Measurements from ENCODE around the gene MINDY3.
"Not testable (repeated sequence)": the region's sequence is repeated elsewhere in the genome, so short reads cannot be mapped to it uniquely, and the experiment has no call there.

The MINDY3 gene

DNA sequence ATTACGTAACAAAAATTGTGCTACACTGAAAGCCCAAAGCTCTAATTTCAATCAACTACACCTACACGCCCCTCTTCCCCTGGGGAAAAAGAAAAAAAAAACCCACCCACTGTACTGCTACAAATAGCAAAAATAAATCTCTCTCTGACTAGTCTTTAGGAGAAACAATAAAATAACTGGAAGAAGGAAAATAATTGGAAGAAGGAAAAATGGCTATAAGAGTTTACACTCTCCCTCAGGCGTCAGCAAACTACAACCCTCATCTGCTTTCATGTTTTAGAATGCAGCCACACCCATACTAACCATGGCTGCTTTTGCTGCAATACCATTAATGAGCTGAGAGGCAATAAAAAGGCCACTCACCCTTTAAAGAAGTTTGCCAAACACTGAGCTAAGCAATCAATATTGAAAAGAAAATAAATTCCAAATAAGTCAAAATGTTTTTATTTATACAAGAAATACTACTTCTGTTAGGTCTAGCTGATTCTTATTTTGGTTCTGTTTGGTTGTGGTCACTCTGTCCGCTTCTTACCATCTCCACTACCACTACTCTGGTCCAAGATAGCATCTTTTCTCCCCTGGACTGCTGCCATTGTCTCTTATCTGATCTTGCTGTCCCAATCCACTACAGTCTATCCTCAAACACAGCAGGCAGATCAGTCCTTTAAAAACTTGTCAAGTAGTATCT is 3.8 kb downstream of the MINDY3 start:
- no peak for DNase-seq

- DNase-seq = no peak
Observed at GRCh38 chr10:15853800-15854199, 6.5 kb downstream of the MINDY3 start.

GRCh38 chr10:15852111-15852557 is 8.2 kb downstream of the MINDY3 start:
- no peak for DNase-seq

DNA sequence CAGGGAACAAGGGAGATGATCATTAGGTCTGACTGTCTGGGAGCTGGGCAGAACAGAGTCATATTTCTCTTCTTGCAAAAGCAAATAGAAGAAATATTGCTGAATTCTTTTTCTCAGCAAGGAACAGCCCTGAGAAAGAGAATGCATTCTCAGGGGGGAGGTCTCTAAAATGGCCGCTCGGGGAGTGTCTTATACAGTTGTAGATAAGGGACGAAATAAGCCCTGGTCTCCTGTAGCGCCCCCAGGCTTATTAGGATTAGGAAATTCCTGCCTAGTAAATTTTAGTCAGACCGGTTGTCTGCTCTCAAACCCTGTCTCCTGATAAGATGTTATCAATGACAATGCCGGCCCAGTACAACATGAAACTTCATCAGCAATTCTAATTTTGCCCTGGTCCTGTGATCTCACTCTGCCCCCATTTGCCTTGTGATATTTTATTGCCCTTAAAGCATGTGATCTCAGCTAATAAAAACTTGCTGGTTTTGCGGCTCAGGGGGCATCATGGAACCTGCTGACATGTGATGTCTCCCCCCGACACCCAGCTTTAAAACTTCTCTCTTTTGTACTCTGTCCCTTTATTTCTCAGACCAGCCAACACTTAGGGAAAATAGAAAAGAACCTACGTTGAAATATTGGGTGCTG is 9.8 kb downstream of the MINDY3 start:
- not testable (repeated sequence) for DNase-seq

DNA sequence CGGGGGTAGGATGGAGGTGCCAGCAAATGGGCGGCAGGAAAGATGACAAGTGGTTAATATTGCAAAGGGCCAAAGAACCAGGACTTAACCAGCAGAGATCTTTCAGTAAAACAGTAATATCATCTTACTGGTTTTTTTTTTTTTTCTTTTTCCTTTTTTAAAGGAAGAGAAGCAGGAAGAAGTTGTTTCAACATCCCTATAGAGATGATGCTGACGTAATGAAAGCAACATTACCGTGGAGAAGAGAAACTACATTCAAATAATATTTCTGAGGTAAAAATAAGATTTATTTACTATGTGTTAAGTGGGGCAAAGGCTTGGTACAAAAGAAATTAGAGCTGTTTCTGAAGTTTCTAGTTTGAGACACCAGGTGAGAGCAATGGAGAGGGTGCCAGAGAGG is 11.0 kb downstream of the MINDY3 start:
- DNase-seq = no peak

DNA sequence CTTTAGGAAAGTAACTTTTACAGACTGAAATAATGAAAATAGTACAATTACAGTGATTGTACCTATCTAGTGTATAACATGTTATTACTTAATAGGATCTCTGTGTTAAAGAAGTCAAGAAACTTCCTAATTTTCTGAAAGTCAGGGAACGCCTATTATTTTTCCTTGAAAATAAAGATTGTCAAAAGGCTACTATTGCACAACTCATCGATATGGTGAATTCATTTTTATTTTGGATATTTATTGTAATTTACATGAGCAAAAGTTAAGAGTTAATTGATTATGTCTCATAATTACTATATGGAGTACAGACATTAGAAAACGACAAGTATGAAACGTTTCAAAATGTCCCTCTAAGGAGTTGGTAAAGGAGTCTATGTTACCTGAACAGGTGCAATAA is 12.8 kb downstream of the MINDY3 start:
- no peak for DNase-seq

GRCh38 chr10:15844517-15844916 is 15.8 kb downstream of the MINDY3 start:
- no peak for DNase-seq

- no peak for DNase-seq
Observed at GRCh38 chr10:15843695-15844094, 16.6 kb downstream of the MINDY3 start.

DNA sequence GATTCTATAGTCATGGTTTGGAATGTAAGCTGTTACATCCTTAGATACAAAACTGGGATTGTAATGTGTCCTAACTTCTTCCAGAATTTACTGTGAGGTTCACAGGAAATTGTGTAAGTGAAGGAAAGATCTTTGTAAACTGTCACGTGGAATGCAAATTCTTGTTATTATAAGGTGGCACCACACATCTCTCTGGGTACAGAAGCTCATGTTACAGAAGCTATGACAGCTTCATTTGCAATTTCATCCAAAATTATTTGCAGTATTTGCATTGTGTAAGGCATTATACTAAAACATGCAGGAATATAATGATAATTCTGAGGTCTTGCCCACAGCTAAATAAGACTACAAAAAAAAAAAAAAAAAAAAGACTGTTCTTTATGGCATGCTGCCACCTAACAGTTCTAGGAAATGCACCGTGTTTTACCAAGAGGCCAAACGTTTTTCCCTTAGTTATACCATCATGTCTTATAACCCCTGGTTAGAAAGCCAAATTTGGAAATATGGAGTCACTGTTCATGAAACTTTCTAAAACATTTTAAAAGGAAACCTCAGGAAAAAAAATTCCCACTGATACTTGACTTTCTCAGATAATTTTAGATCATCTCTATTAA is 17.6 kb downstream of the MINDY3 start:
- no peak for DNase-seq

DNA sequence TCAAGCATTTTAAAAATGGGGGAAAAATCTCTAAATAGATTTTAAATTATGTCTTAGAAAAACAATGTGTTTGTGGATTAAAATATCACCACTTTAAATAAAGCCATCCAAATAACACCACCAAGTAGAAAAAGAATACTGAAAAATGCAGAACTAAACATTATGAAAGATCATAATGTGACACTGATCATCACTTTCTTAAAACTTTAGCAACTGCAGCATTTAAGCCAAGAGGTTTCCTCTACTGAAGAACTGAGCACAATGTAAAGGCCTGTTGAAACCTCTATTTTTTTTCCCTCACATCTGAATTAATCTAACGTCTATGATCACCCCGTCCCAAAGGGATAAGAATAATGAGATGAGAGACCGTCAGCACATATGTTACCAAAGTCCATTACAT is 18.6 kb downstream of the MINDY3 start:
- DNase-seq = no peak

DNA sequence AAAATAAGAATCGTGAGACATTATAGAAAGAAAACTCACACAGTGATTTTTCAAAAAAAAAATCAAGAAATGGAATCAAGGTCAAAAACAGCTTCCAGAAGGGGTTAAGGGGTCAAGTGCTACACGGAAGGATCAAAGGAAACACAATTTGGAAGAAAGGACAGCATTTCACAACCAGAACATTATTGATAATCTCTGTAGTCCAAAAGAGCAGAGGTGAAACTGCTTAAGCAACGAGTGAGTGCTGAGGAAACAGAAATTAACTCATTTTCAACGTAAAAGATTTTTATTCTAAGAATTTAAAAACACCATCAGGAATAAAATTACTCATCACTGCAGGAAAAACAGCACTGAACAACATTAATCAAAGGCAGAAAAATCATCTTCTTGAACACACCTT is 23.5 kb downstream of the MINDY3 start:
- no peak for DNase-seq

GRCh38 chr10:15829495-15829894 is 30.8 kb downstream of the MINDY3 start:
- DNase-seq = no peak

- no peak for DNase-seq
Observed at GRCh38 chr10:15824498-15824897, 35.8 kb downstream of the MINDY3 start.

DNA sequence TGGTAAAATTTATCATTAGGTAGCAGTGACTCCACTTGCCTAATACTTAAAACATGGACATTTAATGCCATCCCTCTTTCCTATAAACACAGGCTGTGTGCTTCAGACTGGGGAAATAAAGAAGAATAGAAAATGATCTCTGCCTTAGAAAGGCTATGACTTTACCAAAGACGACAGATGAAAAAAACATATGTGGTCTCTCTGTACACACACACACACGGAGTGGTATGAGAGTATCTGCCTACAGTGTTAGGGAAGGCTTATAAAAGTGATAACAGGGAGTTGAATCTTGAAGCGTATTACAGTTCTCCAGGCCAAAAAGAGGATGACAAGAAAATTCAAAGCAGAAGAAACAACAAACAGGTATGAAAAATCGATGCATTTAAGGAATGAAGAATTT is 38.2 kb downstream of the MINDY3 start:
- no peak for DNase-seq

DNA sequence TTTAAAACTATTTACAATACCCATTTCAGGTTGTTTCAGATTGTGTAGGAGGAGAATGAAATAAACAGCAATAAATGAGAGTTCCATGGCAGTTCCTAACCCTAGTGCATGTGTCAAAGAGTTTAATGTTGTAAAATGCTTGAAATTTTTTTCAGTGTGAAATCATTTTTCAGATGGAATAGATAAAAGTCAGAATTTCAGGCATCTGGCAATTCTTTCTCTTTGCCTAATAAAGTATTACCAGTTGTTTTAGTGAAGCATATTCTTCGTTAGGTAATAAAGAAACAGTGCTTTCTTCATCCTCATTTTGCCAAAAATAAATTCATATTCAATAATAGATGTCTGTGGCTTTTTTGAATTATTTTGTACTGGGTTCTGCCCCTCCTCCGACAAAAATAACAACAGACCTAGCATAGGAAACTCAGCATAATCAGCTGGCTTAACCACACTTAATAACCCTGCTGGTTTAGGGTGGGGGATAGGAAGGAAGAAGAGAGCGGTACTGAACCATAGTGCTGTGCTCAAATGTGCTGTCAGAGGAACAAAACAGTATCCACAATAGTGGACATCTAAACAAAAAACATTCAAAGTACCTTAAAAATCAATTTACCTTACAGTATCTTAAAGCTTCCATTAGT is 39.1 kb downstream of the MINDY3 start:
- no peak for DNase-seq

GRCh38 chr10:15817409-15818046 is 42.8 kb downstream of the MINDY3 start:
- no peak for DNase-seq

DNA sequence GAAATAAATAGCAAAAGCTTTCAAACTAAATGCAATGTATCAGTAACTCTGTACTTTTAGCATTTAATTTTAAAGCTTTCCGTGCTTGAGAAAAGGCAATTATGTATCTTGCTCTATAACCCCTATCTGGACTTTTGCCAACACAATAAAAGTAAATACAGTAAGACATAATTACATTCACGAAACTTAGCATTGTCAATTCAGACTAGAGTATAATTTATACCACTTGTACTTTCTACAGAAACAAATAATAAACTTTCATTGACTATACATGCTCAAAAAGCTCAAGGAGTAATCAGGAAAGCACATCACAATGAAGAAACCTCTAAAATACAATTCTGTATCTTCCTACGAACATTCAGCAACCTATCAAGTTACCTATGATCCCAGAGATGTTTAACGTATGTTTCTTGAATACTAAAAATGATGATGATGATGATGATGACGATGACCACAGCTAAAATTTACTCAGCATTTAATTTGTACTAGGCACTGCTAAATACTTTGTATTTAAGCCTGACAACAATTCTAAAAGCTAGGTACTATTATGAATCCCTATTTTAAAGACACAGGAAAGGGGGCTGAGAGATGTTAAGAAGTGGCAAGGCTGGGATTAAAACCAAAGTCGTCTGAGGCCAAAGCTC is 44.9 kb downstream of the MINDY3 start:
- DNase-seq = no peak

GRCh38 chr10:15814565-15814964 is 45.7 kb downstream of the MINDY3 start:
- DNase-seq = no peak

DNA sequence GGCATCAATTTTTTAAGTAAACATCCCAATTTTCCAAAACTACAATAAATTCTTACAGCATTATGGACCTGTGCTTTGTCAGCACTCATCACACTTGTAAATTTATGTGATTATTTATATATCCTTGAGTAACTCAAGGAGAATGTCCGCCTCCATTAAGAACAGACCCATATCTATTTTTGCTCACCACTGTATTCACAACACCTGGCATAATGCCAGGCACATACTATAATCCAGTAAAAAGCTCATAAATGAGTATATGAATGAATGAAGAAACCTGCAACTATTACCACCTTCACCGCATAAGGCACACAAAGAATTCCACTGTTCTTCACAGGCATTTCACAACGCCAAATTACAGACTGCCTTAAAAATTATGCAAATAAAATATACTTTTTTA is 46.9 kb downstream of the MINDY3 start:
- no peak for DNase-seq

GRCh38 chr10:15809450-15809849 is 50.9 kb downstream of the MINDY3 start:
- DNase-seq = no peak

GRCh38 chr10:15808204-15808797 is 52.0 kb downstream of the MINDY3 start:
- DNase-seq = no peak

- DNase-seq = no peak
Observed at GRCh38 chr10:15805395-15806058, 54.8 kb downstream of the MINDY3 start.

All from NCI-H1092 treated with DMSO at 0.1 percent for 48 hours (cell line).